Activated CD4-positive, CD25-positive, alpha-beta regulatory T cell treated with anti-CD3 and anti-CD28 coated beads, Interleukin-2, amount 50 U/mL, for 24 hours (primary cell): ENCODE results near the gene MICAL3.
A peak's percentile ranks its signal among the peaks of the same experiment; 100 is the strongest.

Experiments used
- ATAC-seq, 2 donors: fragments of 150-1000 bp; cut with Tn5 transposase; one replicate each; pipeline ENCODE4 v1.10.0; 2021; ENCODE audit warnings: mild to moderate bottlenecking in 1 of 2, moderate library complexity in 1 of 2

MICAL3 gene

GRCh38 chr22:17924735-17925364, 99.5 kb downstream of the MICAL3 start:
- no peak for ATAC-seq

GRCh38 chr22:17924076-17924475, 100.3 kb downstream of the MICAL3 start:
- no peak for ATAC-seq

- ATAC-seq, result no peak
Observed at GRCh38 chr22:17922925-17923903, 101.1 kb downstream of the MICAL3 start.

- ATAC-seq, result no peak
Observed at GRCh38 chr22:17921871-17922821, 102.2 kb downstream of the MICAL3 start.

- ATAC-seq, result no peak
Observed at GRCh38 chr22:17920992-17921650, 103.2 kb downstream of the MICAL3 start.

- ATAC-seq, result no peak
Observed at GRCh38 chr22:17920145-17920605, 104.2 kb downstream of the MICAL3 start.

- ATAC-seq, result no peak
Observed at GRCh38 chr22:17919276-17920144, 104.9 kb downstream of the MICAL3 start.

- ATAC-seq, result no peak
Observed at GRCh38 chr22:17918840-17919239, 105.5 kb downstream of the MICAL3 start.

- peak in 1 of 2 donors; percentile 27 for ATAC-seq
Observed at GRCh38 chr22:17917490-17917983, 106.8 kb downstream of the MICAL3 start.

GRCh38 chr22:17916226-17916889, 108.0 kb downstream of the MICAL3 start:
- no peak for ATAC-seq

GRCh38 chr22:17915676-17916075, 108.7 kb downstream of the MICAL3 start:
- ATAC-seq, result no peak

GRCh38 chr22:17915188-17915587, 109.2 kb downstream of the MICAL3 start:
- ATAC-seq, result no peak

- ATAC-seq, result no peak
Observed at GRCh38 chr22:17914474-17914873, 109.9 kb downstream of the MICAL3 start.

- ATAC-seq, result no peak
Observed at GRCh38 chr22:17913801-17914347, 110.5 kb downstream of the MICAL3 start.

- ATAC-seq, result no peak
Observed at GRCh38 chr22:17912945-17913721, 111.2 kb downstream of the MICAL3 start.

GRCh38 chr22:17911887-17912286, 112.5 kb downstream of the MICAL3 start:
- no peak for ATAC-seq

- ATAC-seq, result no peak
Observed at GRCh38 chr22:17911312-17911705, 113.1 kb downstream of the MICAL3 start.

- ATAC-seq, result no peak
Observed at GRCh38 chr22:17910561-17911311, 113.6 kb downstream of the MICAL3 start.

- ATAC-seq, result no peak
Observed at GRCh38 chr22:17907748-17908051, 116.7 kb downstream of the MICAL3 start.
